Keratinocyte (primary cell): ENCODE data around the gene PREP.

ENCODE experiments used
- EZH2 ChIP-seq: IDR thresholded peaks from one replicate; pipeline ENCODE4 v1.6.1; 2012; ENCODE audit warnings: inconsistent platforms, mild to moderate bottlenecking, low read length, moderate library complexity
- TF ChIP-seq, protein P1 (sequence below), 3 experiments: IDR thresholded peaks in 1 of 3; conservative IDR thresholded peaks in 1 of 3; optimal IDR thresholded peaks in 1 of 3; 2 replicates in 2 of 3; 3 replicates in 1 of 3; pipeline versions ENCODE3 to v1.5.1; 2011; ENCODE audit warnings: low read length in 3 of 3, mild to moderate bottlenecking in 3 of 3, moderate library complexity in 2 of 3, control low read depth in 1 of 3, inconsistent platforms in 1 of 3; ENCODE audit not compliant: insufficient read depth in 2 of 3; ENCODE audit errors: extremely low read depth in 1 of 3

DNA sequence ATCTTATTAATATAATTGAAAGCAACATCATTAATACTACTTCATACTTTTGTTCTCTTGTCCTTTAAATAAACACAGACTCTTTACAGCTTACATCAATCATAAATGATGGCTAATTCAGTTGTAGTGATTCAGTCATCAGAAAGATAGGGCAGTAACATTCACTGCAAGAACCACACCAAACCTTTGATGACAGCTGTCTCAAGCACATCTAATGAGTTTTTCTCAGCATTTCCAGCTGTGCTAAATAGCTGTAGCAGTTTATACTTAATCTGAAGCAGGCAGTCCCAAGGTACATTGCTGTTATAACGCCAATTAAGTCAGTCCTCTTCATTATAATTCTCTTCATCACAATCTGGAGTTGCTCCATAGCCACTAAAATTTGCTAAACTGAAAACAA, 45.7 kb downstream of the PREP start:
- TF ChIP-seq, protein P1, sequence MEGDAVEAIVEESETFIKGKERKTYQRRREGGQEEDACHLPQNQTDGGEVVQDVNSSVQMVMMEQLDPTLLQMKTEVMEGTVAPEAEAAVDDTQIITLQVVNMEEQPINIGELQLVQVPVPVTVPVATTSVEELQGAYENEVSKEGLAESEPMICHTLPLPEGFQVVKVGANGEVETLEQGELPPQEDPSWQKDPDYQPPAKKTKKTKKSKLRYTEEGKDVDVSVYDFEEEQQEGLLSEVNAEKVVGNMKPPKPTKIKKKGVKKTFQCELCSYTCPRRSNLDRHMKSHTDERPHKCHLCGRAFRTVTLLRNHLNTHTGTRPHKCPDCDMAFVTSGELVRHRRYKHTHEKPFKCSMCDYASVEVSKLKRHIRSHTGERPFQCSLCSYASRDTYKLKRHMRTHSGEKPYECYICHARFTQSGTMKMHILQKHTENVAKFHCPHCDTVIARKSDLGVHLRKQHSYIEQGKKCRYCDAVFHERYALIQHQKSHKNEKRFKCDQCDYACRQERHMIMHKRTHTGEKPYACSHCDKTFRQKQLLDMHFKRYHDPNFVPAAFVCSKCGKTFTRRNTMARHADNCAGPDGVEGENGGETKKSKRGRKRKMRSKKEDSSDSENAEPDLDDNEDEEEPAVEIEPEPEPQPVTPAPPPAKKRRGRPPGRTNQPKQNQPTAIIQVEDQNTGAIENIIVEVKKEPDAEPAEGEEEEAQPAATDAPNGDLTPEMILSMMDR (optimal IDR thresholded peaks at IDR 0.05 in 1 of 3, IDR thresholded peaks at IDR 0.05 in 1 of 3, conservative IDR thresholded peaks at IDR 0.05 in 1 of 3; ENCODE audit: extremely low read depth in 1 of 3, insufficient read depth in 2 of 3, low read length in 3 of 3) = no peak
- TF ChIP-seq EZH2 = no peak
